Neural cell (in vitro differentiated cells): Measurements from ENCODE around the gene FASTK. TPM values are rescaled to one million over a fixed set of nuclear protein-coding genes. Genes with fewer than 3 reads are reported as not detected.

Experiments used
- H2AFZ ChIP-seq: fragments of 200-600, 300-800 bp; sonication (generic), shearing (Covaris generic); 2 replicates; pipeline ENCODE4 v1.6.0; 2014; ENCODE audit warnings: low read depth, mild to moderate bottlenecking, antibody characterized with exemption, low read length, moderate library complexity
- H3F3A ChIP-seq: fragments of 200-600 bp; shearing (Covaris generic); 2 replicates; pipeline ENCODE4 v1.6.1; 2016; ENCODE audit warnings: mild to moderate bottlenecking, moderate library complexity, mixed read lengths, antibody characterized with exemption, low read length; ENCODE audit not compliant: insufficient read depth, poor library complexity, severe bottlenecking
- H3K27ac ChIP-seq: fragments of 200-600, 300-800 bp; sonication (generic), shearing (Covaris generic); 2 replicates; pipeline ENCODE4 v1.5.1; 2014; ENCODE audit warnings: mild to moderate bottlenecking, low read length, moderate library complexity
- H3K27me3 ChIP-seq: fragments of 300-800, 200-600 bp; sonication (generic), shearing (Covaris generic); 2 replicates; pipeline ENCODE4 v1.6.0; 2014; ENCODE audit warnings: mild to moderate bottlenecking, low read depth, low read length, moderate library complexity; ENCODE audit not compliant: insufficient read depth
- H3K36me3 ChIP-seq: fragments of 300-800, 200-600 bp; sonication (generic), shearing (Covaris generic); 2 replicates; pipeline ENCODE4 v1.5.1; 2014; ENCODE audit warnings: mild to moderate bottlenecking, antibody characterized with exemption, low read length, moderate library complexity; ENCODE audit not compliant: insufficient read depth
- H3K4me2 ChIP-seq: fragments of 300-800, 200-600 bp; sonication (generic), shearing (Covaris generic); 2 replicates; pipeline ENCODE4 v1.6.0; 2014; ENCODE audit warnings: mild to moderate bottlenecking, low read length
- H3K4me3 ChIP-seq: fragments of 300-800, 200-600 bp; sonication (generic), shearing (Covaris generic); 2 replicates; pipeline ENCODE4 v1.5.1; 2014; ENCODE audit warnings: mild to moderate bottlenecking, low read length, moderate library complexity
- H3K79me2 ChIP-seq: fragments of 200-600 bp; shearing (Covaris generic); replicated peaks from 2 replicates; pipeline ENCODE4 v1.6.0; 2014; ENCODE audit warnings: mild to moderate bottlenecking, low read length, moderate library complexity; ENCODE audit not compliant: insufficient read depth
- H3K9ac ChIP-seq: fragments of 300-800, 200-600 bp; sonication (generic), shearing (Covaris generic); 2 replicates; pipeline ENCODE4 v1.6.1; 2016; ENCODE audit warnings: mild to moderate bottlenecking, low read length, mixed read lengths
- H3K9me2 ChIP-seq: fragments of 200-600 bp; shearing (Covaris generic); 2 replicates; pipeline ENCODE4 v1.6.1; 2016; ENCODE audit warnings: mild to moderate bottlenecking, low read length, mixed read lengths; ENCODE audit not compliant: insufficient read depth
- H3K9me3 ChIP-seq: fragments of 200-600, 300-800 bp; sonication (generic), shearing (Covaris generic); 2 replicates; pipeline ENCODE4 v1.6.1; 2016; ENCODE audit warnings: mild to moderate bottlenecking, mixed run types, low read length, moderate library complexity, mixed read lengths
- H4K20me1 ChIP-seq: fragments of 200-600 bp; shearing (Covaris generic); 2 replicates; pipeline ENCODE4 v1.6.1; 2016; ENCODE audit warnings: mild to moderate bottlenecking, mixed run types; ENCODE audit not compliant: insufficient read depth
- CTCF ChIP-seq: fragments of 450-650 bp; IDR thresholded peaks from 2 replicates; pipeline ENCODE4 v1.5.1; 2014; ENCODE audit warnings: antibody characterized with exemption, mild to moderate bottlenecking, moderate library complexity; ENCODE audit not compliant: poor library complexity, severe bottlenecking
- EP300 ChIP-seq: fragments of 450-650 bp; conservative IDR thresholded peaks from 2 replicates; pipeline ENCODE4 v1.6.1; 2014; ENCODE audit warnings: antibody characterized with exemption, mild to moderate bottlenecking, moderate library complexity; ENCODE audit not compliant: poor library complexity, severe bottlenecking
- EZH2 ChIP-seq: fragments of 200-600, 300-800 bp; shearing (Covaris generic), sonication (generic); IDR thresholded peaks from 2 replicates; pipeline ENCODE4 v1.6.1; 2014; ENCODE audit warnings: antibody characterized with exemption, low read length, borderline replicate concordance, mild to moderate bottlenecking; ENCODE audit not compliant: insufficient read depth, poor library complexity, severe bottlenecking
- MXI1 ChIP-seq: fragments of 450-650 bp; conservative IDR thresholded peaks from 2 replicates; pipeline ENCODE4 v1.6.1; 2014; ENCODE audit warnings: antibody characterized with exemption, mild to moderate bottlenecking; ENCODE audit not compliant: poor library complexity, severe bottlenecking
- POLR2AphosphoS5 ChIP-seq: IDR thresholded peaks from 2 replicates; pipeline ENCODE4 v1.6.1; 2012
- RAD21 ChIP-seq: fragments of 450-650 bp; conservative IDR thresholded peaks from 2 replicates; pipeline ENCODE4 v1.6.1; 2014; ENCODE audit warnings: antibody characterized with exemption, mild to moderate bottlenecking, moderate library complexity
- REST ChIP-seq: IDR thresholded peaks from 2 replicates; pipeline ENCODE4 v1.6.1; 2012; ENCODE audit warnings: borderline replicate concordance
- SMC3 ChIP-seq: fragments of 450-650 bp; conservative IDR thresholded peaks from 2 replicates; pipeline ENCODE4 v1.6.1; 2014; ENCODE audit warnings: antibody characterized with exemption, mild to moderate bottlenecking, moderate library complexity; ENCODE audit not compliant: poor library complexity
- TAF1 ChIP-seq: IDR thresholded peaks from 2 replicates; pipeline ENCODE4 v1.6.1; 2012; ENCODE audit warnings: low read depth
- polyA plus RNA-seq: library from polyadenylated mRNA; depleted of rRNA; stranded (reverse); fragments of >200 nt; gene quantifications from 2 replicates; pipeline ENCODE4 v1.2.3, GENCODE V29; 2014

Gene FASTK
- polyA plus RNA-seq, 1 donor from 2014 or later = 147 TPM

GRCh38 chr7:151100921-151101320 is 20.3 kb upstream of the FASTK start:
- Histone ChIP-seq H3K27ac (no peak overlapping the region), H3K79me2 (peaks cover 19% of the 10 kb centered on the region), H4K20me1 (peaks cover 4% of the 10 kb centered on the region), H2AFZ (no peak overlapping the region), H3K9ac (no peak overlapping the region), H3K36me3 (no peaks in the 10 kb centered on the region), H3K4me2 (no peak overlapping the region), H3K9me2 (no peaks in the 10 kb centered on the region), H3K4me3 (no peak overlapping the region), H3K9me3 (no peaks in the 10 kb centered on the region), H3K27me3 (no peaks in the 10 kb centered on the region), H3F3A (no peaks in the 10 kb centered on the region)
- TF ChIP-seq RAD21 (no peak), REST (no peak), POLR2AphosphoS5 (no peak), EP300 (no peak), CTCF (no peak), SMC3 (no peak), TAF1 (no peak), EZH2 (no peak), MXI1 (no peak)

GRCh38 chr7:151099486-151100211 is 19.0 kb upstream of the FASTK start:
- Histone ChIP-seq H3K9me2 (no peaks in the 10 kb centered on the region), H3K4me2 (no peak overlapping the region), H3K36me3 (no peaks in the 10 kb centered on the region), H3K4me3 (no peak overlapping the region), H2AFZ (no peak overlapping the region), H3K79me2 (peaks cover 31% of the 10 kb centered on the region), H3K9me3 (no peaks in the 10 kb centered on the region), H4K20me1 (peaks cover 9% of the 10 kb centered on the region), H3K27ac (no peak overlapping the region), H3K9ac (no peak overlapping the region), H3K27me3 (no peaks in the 10 kb centered on the region), H3F3A (no peaks in the 10 kb centered on the region)
- no peak for TF ChIP-seq SMC3
- no peak for TF ChIP-seq POLR2AphosphoS5
- no peak for TF ChIP-seq CTCF
- no peak for TF ChIP-seq TAF1
- TF ChIP-seq RAD21 = no peak
- TF ChIP-seq MXI1 = no peak
- no peak for TF ChIP-seq EZH2
- no peak for TF ChIP-seq REST
- no peak for TF ChIP-seq EP300
